Caco-2 (cell line): ENCODE results near the gene PRPH. TPM values are rescaled to one million over a fixed set of nuclear protein-coding genes. Genes with fewer than 3 reads are reported as not detected.
"Not testable (repeated sequence)": the region's sequence is repeated elsewhere in the genome, so short reads cannot be mapped to it uniquely, and the experiment has no call there.

Source experiments
- BruUV-seq: library from RNA; stranded (reverse); fragments of 400-500 nt; replicated peaks from 2 replicates; lab custom pipeline; 2021; lab: Mats Ljungman, UMichigan
- CTCF ChIA-PET: fragments of 300-600 bp; sonication (Branson Sonifier 250); formaldehyde crosslinking; loops from one replicate; lab custom pipeline; 2022; ENCODE audit warnings: antibody characterized with exemption; lab: Charles Lee
- POLR2A ChIA-PET: fragments of 300-600 bp; sonication (Branson Sonifier 250); formaldehyde crosslinking; loops from one replicate; lab custom pipeline; 2022; ENCODE audit warnings: antibody characterized with exemption; lab: Charles Lee
- DNase-seq, 2 experiments: peaks; one replicate each; pipeline versions ENCODE4 v3.0.0 to v3.0.0-alpha.2; 2020 to 2022
- H3K27me3 ChIP-seq: replicated peaks from 2 replicates; pipeline ENCODE4 v1.6.0; 2011; ENCODE audit warnings: low read length; ENCODE audit not compliant: control insufficient read depth, insufficient read depth
- H3K36me3 ChIP-seq: 2 replicates; pipeline ENCODE4 v1.5.1; 2011; ENCODE audit warnings: low read length; ENCODE audit not compliant: control insufficient read depth, insufficient read depth
- H3K4me1 ChIP-seq: fragments of 250-450 bp; sonication (Bioruptor Pico); 2 replicates; pipeline ENCODE4 v1.5.1; 2020; ENCODE audit warnings: mild to moderate bottlenecking
- H3K4me3 ChIP-seq: 2 replicates; pipeline ENCODE4 v1.5.1; 2011; ENCODE audit warnings: low read depth, mild to moderate bottlenecking, control low read depth, low read length
- H3K9me3 ChIP-seq: fragments of 250-450 bp; sonication (Bioruptor Pico); 2 replicates; pipeline ENCODE4 v1.5.1; 2020; ENCODE audit warnings: mild to moderate bottlenecking, moderate library complexity
- H3K27ac Mint-ChIP-seq: one replicate; pipeline ENCODE4 v1.8.0; 2022; ENCODE audit warnings: mixed read lengths; ENCODE audit not compliant: unreplicated experiment
- H3K27me3 Mint-ChIP-seq: one replicate; pipeline ENCODE4 v1.8.0; 2022; ENCODE audit warnings: mixed read lengths; ENCODE audit not compliant: insufficient read depth, unreplicated experiment
- H3K36me3 Mint-ChIP-seq: one replicate; pipeline ENCODE4 v1.8.0; 2022; ENCODE audit warnings: mild to moderate bottlenecking, mixed read lengths; ENCODE audit not compliant: insufficient read depth, unreplicated experiment
- H3K4me1 Mint-ChIP-seq: one replicate; pipeline ENCODE4 v1.8.0; 2022; ENCODE audit warnings: low read depth, mixed read lengths; ENCODE audit not compliant: unreplicated experiment
- H3K4me3 Mint-ChIP-seq: one replicate; pipeline ENCODE4 v1.8.0; 2022; ENCODE audit warnings: mild to moderate bottlenecking, moderate library complexity, mixed read lengths; ENCODE audit not compliant: unreplicated experiment
- H3K9me3 Mint-ChIP-seq: one replicate; pipeline ENCODE4 v1.8.0; 2022; ENCODE audit warnings: mixed read lengths; ENCODE audit not compliant: unreplicated experiment
- intact Hi-C: fragments of 100-400 bp; cut with micrococcal nuclease; formaldehyde crosslinking; loops from one replicate; pipeline ENCODE4 v1.10.0; 2022; ENCODE audit not compliant: unreplicated experiment
- total RNA-seq: library from RNA; stranded (reverse); gene quantifications from 2 replicates; pipeline ENCODE4 v1.2.3, GENCODE V29; 2022
- TF ChIP-seq, protein P1 (sequence below), 2 experiments: fragments of 200-600 bp in 1 of 2; IDR thresholded peaks; 1 replicate in 1 of 2; 2 replicates in 1 of 2; pipeline versions ENCODE4 v1.5.1 to v1.8.0; 2011 to 2022; ENCODE audit warnings: antibody characterized with exemption in 1 of 2, control low read depth in 1 of 2, inconsistent platforms in 1 of 2, low read depth in 1 of 2, low read length in 1 of 2, mild to moderate bottlenecking in 1 of 2, moderate library complexity in 1 of 2; ENCODE audit not compliant: insufficient read depth in 1 of 2, severe bottlenecking in 1 of 2, unreplicated experiment in 1 of 2

Gene PRPH
- total RNA-seq, 1 experiment from 2014 or later: 4.9 TPM

DNA sequence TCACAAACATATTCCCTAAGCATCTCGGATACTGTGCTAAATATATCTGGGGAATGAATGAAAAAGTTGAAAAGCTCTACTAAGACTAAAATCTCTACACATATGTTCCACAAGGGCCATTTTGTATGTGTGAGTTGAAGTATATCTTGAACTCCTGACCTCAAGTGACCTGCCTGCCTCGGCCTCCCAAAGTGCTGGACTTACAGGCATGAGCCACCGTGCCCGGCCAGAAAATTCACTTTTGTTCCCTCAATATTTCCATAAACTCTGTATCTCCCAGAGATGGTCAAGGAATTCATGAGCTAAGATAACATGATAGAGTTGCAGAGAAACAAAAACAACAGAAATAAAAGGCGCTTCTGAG lies 31.6 kb upstream of the PRPH start:
- Mint-ChIP-seq H3K9me3 (no peaks in the 10 kb centered on the region), H3K27me3 (no peaks in the 10 kb centered on the region), H3K4me1 (peaks cover 16% of the 10 kb centered on the region), H3K36me3 (peaks cover 48% of the 10 kb centered on the region), H3K27ac (peak overlapping the region; percentile 89), H3K4me3 (peak overlapping the region; percentile 86)
- CTCF ChIA-PET: interaction anchor here (0.6 to 2.1 kb wide), 4 partner anchors 34 to 132 kb away, joined by 3 to 11 read pairs (median 8); partner anchors contain the start of gene TUBA1B
- intact Hi-C loops: loop anchor here (10.0 kb wide), 1 partner anchor 549 kb away; the partner anchor contains the start of gene CCNT1
- Histone ChIP-seq H3K9me3 (no peaks in the 10 kb centered on the region), H3K36me3 (no peaks in the 10 kb centered on the region), H3K4me3 (peak overlapping the region; percentile 11), H3K4me1 (peaks cover 21% of the 10 kb centered on the region), H3K27me3 (no peaks in the 10 kb centered on the region)
- no TSS peak for BruUV-seq
- no peak for DNase-seq
- POLR2A ChIA-PET: interaction anchor here (0.6 kb wide), 1 partner anchor 262 kb away, joined by 3 read pairs; no protein-coding TSS in a partner anchor
- TF ChIP-seq, protein P1, sequence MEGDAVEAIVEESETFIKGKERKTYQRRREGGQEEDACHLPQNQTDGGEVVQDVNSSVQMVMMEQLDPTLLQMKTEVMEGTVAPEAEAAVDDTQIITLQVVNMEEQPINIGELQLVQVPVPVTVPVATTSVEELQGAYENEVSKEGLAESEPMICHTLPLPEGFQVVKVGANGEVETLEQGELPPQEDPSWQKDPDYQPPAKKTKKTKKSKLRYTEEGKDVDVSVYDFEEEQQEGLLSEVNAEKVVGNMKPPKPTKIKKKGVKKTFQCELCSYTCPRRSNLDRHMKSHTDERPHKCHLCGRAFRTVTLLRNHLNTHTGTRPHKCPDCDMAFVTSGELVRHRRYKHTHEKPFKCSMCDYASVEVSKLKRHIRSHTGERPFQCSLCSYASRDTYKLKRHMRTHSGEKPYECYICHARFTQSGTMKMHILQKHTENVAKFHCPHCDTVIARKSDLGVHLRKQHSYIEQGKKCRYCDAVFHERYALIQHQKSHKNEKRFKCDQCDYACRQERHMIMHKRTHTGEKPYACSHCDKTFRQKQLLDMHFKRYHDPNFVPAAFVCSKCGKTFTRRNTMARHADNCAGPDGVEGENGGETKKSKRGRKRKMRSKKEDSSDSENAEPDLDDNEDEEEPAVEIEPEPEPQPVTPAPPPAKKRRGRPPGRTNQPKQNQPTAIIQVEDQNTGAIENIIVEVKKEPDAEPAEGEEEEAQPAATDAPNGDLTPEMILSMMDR (IDR thresholded peaks at IDR 0.05; ENCODE audit: insufficient read depth in 1 of 2, low read depth in 1 of 2, low read length in 1 of 2, severe bottlenecking in 1 of 2, unreplicated experiment in 1 of 2): no peak

DNA sequence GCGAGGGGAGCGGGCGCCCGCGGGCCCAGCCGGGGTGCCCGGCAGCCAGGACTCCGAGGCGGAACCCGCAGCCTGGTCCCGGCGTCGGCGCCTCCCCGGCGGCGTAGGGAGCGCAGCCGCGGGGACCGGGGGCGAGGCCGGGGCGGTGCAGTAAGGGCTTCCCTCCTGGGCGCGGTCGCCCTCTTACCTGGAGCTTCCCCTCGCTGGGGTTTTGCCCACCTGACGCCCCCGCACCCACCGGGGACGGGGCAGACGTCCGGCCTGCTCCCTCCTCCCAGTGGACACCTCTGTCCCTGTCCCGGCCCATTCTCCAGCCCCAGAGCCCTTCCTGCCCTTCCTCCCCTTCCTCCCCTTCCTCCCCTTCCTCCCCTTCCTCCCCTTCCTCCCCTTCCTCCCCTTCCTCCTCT lies 30.5 kb upstream of the PRPH start:
- intact Hi-C loops: loop anchor here (10.0 kb wide), 1 partner anchor 550 kb away; the partner anchor contains the start of gene CCNT1
- Histone ChIP-seq H3K4me1 (peaks cover 30% of the 10 kb centered on the region), H3K9me3 (no peaks in the 10 kb centered on the region), H3K27me3 (no peaks in the 10 kb centered on the region), H3K36me3 (0 out of 2 replicates have a peak, but pooled peaks cover 2% of the 10 kb centered on the region), H3K4me3 (peak overlapping the region; percentile 79)
- no peaks in the 10 kb centered on the region for H3K9me3 Mint-ChIP-seq
- no peak for DNase-seq
- H3K4me3 Mint-ChIP-seq: peak overlapping the region; percentile 86
- H3K27ac Mint-ChIP-seq: peak overlapping the region; percentile 89
- TSS peak; percentile 71 for BruUV-seq
- TF ChIP-seq, protein P1 (IDR thresholded peaks at IDR 0.05; ENCODE audit: insufficient read depth in 1 of 2, low read depth in 1 of 2, low read length in 1 of 2, severe bottlenecking in 1 of 2, unreplicated experiment in 1 of 2): no peak
- H3K36me3 Mint-ChIP-seq: peaks cover 59% of the 10 kb centered on the region
- CTCF ChIA-PET: interaction anchor here (0.6 to 2.1 kb wide), 8 partner anchors 29 to 201 kb away, joined by 3 to 11 read pairs (median 6); partner anchors contain the start of gene TUBA1B
- H3K27me3 Mint-ChIP-seq: no peaks in the 10 kb centered on the region
- H3K4me1 Mint-ChIP-seq: peaks cover 22% of the 10 kb centered on the region
- POLR2A ChIA-PET: interaction anchor here (0.5 to 2.1 kb wide), 7 partner anchors 8 to 358 kb away, joined by 3 to 11 read pairs (median 6); partner anchors contain the start of genes SPATS2, TROAP and TUBA1B

DNA sequence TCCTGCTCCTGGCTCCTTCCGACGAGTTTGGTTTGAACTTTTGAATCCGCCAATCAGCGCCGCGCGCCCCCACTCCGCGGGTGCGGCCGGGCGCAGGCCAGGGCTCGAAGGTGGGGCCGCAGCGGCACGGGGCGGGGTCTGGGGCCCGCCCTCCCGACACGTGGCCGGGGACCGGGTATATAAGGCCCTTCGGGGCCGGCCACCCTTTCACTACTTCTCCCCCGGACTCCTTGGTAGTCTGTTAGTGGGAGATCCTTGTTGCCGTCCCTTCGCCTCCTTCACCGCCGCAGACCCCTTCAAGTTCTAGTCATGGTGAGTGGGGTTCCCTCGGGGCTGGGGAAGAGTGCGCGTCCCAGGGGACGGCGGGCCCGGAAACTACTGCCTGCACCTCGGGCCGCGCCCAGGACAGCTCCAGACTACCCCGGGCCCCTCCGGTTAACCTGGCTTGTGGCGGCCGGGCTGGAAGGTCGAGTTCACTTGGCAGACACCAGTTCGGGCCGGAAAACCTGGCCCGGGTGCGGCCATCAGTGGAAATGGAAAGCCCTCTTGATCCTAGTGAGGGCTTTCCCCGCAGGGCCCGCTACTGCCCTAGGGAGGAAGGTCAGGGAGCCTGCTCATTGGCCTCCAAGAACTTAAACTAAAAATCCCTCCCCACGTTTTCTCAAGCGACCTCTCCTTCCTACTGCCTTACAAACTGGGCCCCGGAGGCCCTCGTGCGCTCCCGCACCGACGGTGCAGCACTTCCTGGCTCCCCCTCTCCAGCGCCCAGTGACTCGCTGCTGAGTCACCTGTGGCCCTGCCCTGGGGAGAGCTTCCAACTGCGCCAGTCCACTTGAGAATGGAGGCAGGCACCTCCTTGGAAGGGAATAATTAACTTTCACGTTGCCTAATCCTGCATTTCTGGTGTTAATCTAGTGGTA lies 29.8 kb upstream of the PRPH start, which contains the start of gene TUBA1C:
TUBA1C (plus strand) TSS at position 210 of the 920 bp plus-strand sequence; CDS start at position 310, 100 bp downstream.
- peak; percentile 97 to 99 for DNase-seq
- peak within 1 kb of the TSS; percentile 79 for H3K4me3 ChIP-seq
- no peaks in the 10 kb centered on the region for H3K27me3 Mint-ChIP-seq
- no peaks in the 10 kb centered on the region for H3K9me3 ChIP-seq
- H3K4me3 Mint-ChIP-seq: peak within 1 kb of the TSS; percentile 86
- no peaks in the 10 kb centered on the region for H3K9me3 Mint-ChIP-seq
- peak within 1 kb of the TSS; percentile 89 for H3K27ac Mint-ChIP-seq
- 0 out of 2 replicates have a peak, but pooled peaks cover 2% of the 10 kb centered on the region for H3K36me3 ChIP-seq
- H3K4me1 ChIP-seq: peaks cover 30% of the 10 kb centered on the region
- TF ChIP-seq, protein P1 (IDR thresholded peaks at IDR 0.05; ENCODE audit: insufficient read depth in 1 of 2, low read depth in 1 of 2, low read length in 1 of 2, severe bottlenecking in 1 of 2, unreplicated experiment in 1 of 2): no peak
- no peaks in the 10 kb centered on the region for H3K27me3 ChIP-seq
- H3K36me3 Mint-ChIP-seq: peaks cover 65% of the 10 kb centered on the region
- ChIA-PET CTCF (interaction anchor here (0.8 to 2.1 kb wide), 5 partner anchors 29 to 134 kb away, joined by 3 to 11 read pairs (median 6); partner anchors contain the start of genes PRPH and TUBA1B), POLR2A (interaction anchor here (0.5 to 2.1 kb wide), 12 partner anchors 8 to 477 kb away, joined by 3 to 11 read pairs (median 4); partner anchors contain the start of genes DDX23, SPATS2, TMBIM6 and TROAP)
- TSS peak; percentile 49 for BruUV-seq
- intact Hi-C loops: loop anchor here (1.0 to 10.0 kb wide), 2 partner anchors 32 to 550 kb away; partner anchors contain the start of gene CCNT1
- peaks cover 22% of the 10 kb centered on the region for H3K4me1 Mint-ChIP-seq

DNA sequence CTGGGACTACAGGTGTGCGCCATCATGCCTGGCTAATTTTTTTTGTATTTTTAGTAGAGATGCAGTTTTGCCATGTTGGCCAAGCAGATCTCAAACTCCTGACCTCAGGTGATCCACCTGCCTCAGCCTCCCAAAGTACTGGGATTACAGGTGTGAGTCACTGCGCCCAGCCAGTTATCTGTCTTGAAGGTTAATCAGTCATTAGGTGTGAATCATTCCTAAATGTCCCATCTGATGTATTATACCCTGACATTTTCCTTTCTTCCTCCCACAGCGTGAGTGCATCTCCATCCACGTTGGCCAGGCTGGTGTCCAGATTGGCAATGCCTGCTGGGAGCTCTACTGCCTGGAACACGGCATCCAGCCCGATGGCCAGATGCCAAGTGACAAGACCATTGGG lies 25.8 kb upstream of the PRPH start:
- intact Hi-C loops: loop anchor here (10.0 kb wide), 1 partner anchor 554 kb away; the partner anchor contains the start of gene CCNT1
- H3K9me3 Mint-ChIP-seq, H3K4me3 Mint-ChIP-seq, H3K4me3 ChIP-seq, H3K9me3 ChIP-seq, DNase-seq, H3K27me3 ChIP-seq, BruUV-seq, H3K27ac Mint-ChIP-seq, H3K36me3 ChIP-seq, H3K27me3 Mint-ChIP-seq: not testable (repeated sequence)
- Mint-ChIP-seq H3K36me3 (peaks cover 100% of the 10 kb centered on the region), H3K4me1 (peaks cover 14% of the 10 kb centered on the region)
- ChIA-PET POLR2A (interaction anchor here (0.6 to 1.0 kb wide), 3 partner anchors 38 to 1131 kb away, joined by 4 to 7 read pairs (median 6); partner anchors contain the start of genes LARP4 and TROAP), CTCF (interaction anchor here (2.0 kb wide), 1 partner anchor 28 kb away, joined by 6 read pairs; no protein-coding TSS in a partner anchor)
- peaks cover 30% of the 10 kb centered on the region for H3K4me1 ChIP-seq
